ENCODE data around the gene LATS1. TPM values are rescaled to one million over a fixed set of nuclear protein-coding genes. Genes with fewer than 3 reads are reported as not detected.

LATS1 gene
- total and polyA plus RNA-seq, 2 of the 8 experiments (the other 6 are each of a cell fraction or from before 2014, with no cell fraction given): 8.9 to 21.7 TPM

DNA sequence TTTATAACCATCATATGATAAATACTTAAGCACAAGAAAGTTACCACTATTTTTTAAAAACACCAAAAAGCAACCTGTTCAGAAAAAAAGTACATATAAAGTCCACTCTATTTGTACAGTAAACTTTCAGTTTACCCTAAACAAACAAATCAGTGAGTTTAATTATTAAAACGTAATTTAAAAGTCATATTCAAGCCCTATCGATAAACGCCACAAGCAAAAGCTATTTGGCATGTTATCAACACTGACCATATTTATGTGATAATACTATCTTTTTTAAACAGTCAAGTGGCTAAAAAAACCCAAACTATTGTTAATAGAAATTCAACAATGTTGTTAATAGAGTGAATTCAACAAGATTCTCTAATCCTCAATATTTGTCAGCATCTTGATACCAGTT is 71.3 kb downstream of the LATS1 start:
- H3K4ac ChIP-seq (replicated peaks; ENCODE audit: insufficient read length, low read depth, low read length): no peak overlapping the region
- CTCF ChIA-PET (ENCODE audit: partially characterized antibody): no interaction called here
- TF ChIP-seq SIRT6 (IDR thresholded peaks at IDR 0.05; ENCODE audit: low read length) (no peak), FOSL1 (IDR thresholded peaks at IDR 0.05; ENCODE audit: insufficient read depth, low read depth, low read length) (no peak), GABPA (IDR thresholded peaks at IDR 0.05; ENCODE audit: borderline replicate concordance, insufficient read depth, low read length) (no peak), BACH1 (IDR thresholded peaks at IDR 0.05; ENCODE audit: low read length) (no peak), SP1 (IDR thresholded peaks at IDR 0.05; ENCODE audit: low read depth, low read length) (no peak), HDAC2 (IDR thresholded peaks at IDR 0.05; ENCODE audit: borderline replicate concordance in 1 of 2, low read depth in 2 of 2, low read length in 2 of 2) (no peak), CBX8 (IDR thresholded peaks at IDR 0.05; ENCODE audit: borderline replicate concordance, low read depth, low read length) (no peak), TAF7 (optimal IDR thresholded peaks at IDR 0.05; ENCODE audit: borderline replicate concordance, low read depth, low read length) (no peak), KDM1A (IDR thresholded peaks at IDR 0.05; ENCODE audit: borderline replicate concordance, low read length) (no peak), SIX5 (IDR thresholded peaks at IDR 0.05; ENCODE audit: low read depth, low read length) (no peak), GTF2F1 (IDR thresholded peaks at IDR 0.05; ENCODE audit: borderline replicate concordance, low read depth, low read length) (no peak), YY1 (IDR thresholded peaks at IDR 0.05; ENCODE audit: low read depth, low read length) (no peak)
- TF ChIP-seq, protein P1, sequence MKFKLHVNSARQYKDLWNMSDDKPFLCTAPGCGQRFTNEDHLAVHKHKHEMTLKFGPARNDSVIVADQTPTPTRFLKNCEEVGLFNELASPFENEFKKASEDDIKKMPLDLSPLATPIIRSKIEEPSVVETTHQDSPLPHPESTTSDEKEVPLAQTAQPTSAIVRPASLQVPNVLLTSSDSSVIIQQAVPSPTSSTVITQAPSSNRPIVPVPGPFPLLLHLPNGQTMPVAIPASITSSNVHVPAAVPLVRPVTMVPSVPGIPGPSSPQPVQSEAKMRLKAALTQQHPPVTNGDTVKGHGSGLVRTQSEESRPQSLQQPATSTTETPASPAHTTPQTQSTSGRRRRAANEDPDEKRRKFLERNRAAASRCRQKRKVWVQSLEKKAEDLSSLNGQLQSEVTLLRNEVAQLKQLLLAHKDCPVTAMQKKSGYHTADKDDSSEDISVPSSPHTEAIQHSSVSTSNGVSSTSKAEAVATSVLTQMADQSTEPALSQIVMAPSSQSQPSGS (IDR thresholded peaks at IDR 0.05; ENCODE audit: low read length): no peak

More for the DNA sequence above, 71.3 kb downstream of the LATS1 start:
- Histone ChIP-seq H3K56ac (replicated peaks; ENCODE audit: insufficient read length, low read depth, low read length) (no peak overlapping the region), H2BK120ac (replicated peaks; ENCODE audit: low read depth, low read length) (no peak overlapping the region), H3K14ac (ENCODE audit: insufficient read length) (no peak overlapping the region), H2BK5ac (ENCODE audit: low read depth, low read length) (no peak overlapping the region), H4K8ac (ENCODE audit: extremely low read depth, insufficient read depth, low read length) (no peak overlapping the region), H3K4me1 (replicated peaks in 1 of 4; ENCODE audit: control insufficient read depth in 3 of 4, insufficient read depth in 4 of 4, low read length in 3 of 4) (peaks cover 0 to 4% (median 3%) of the 10 kb centered on the region in 4 experiments; a peak in 4 of 7 replicates), H4K20me1 (replicated peaks in 1 of 2; ENCODE audit: control insufficient read depth in 1 of 2, insufficient read depth in 2 of 2, low read length in 2 of 2) (no peaks in the 10 kb centered on the region), H3K79me2 (ENCODE audit: control insufficient read depth in 1 of 2, insufficient read depth in 2 of 2, low read length in 2 of 2) (peaks cover 0 to 27% of the 10 kb centered on the region in 2 experiments; a peak in 3 of 4 replicates), H3K18ac (ENCODE audit: extremely low read depth, low read length) (no peak overlapping the region), H3K79me1 (ENCODE audit: low read depth, low read length) (peaks cover 2% of the 10 kb centered on the region; the same call in 1 of the 2 replicates), H3K4me3 (ENCODE audit: extremely low read depth in 1 of 4, insufficient read depth in 2 of 4, low read depth in 3 of 4, low read length in 4 of 4) (peak overlapping the region; percentile 61 to 93 (median 86); a peak in 7 of 8 replicates), H4K5ac (ENCODE audit: insufficient read length, low read depth, low read length) (no peak overlapping the region), H3K4me2 (ENCODE audit: insufficient read depth in 1 of 2, low read depth in 2 of 2, low read length in 2 of 2) (peak overlapping the region; percentile 64 to 85), H3K23ac (ENCODE audit: insufficient read length) (no peak overlapping the region), H2AFZ (ENCODE audit: low read length) (no peak overlapping the region), H2BK12ac (ENCODE audit: low read depth, low read length) (no peak overlapping the region), H3K9ac (replicated peaks in 1 of 4; ENCODE audit: extremely low read depth in 1 of 4, low read depth in 3 of 4, low read length in 3 of 4) (peak overlapping the region in 1 of 4 experiments; percentile 58; a peak in 1 of 7 replicates), H2BK15ac (ENCODE audit: low read length) (no peak overlapping the region), H3K36me3 (ENCODE audit: control insufficient read depth in 2 of 4, insufficient read depth in 4 of 4, low read length in 3 of 4) (no peaks in the 10 kb centered on the region), H3K27ac (ENCODE audit: low read depth, low read length) (no peak overlapping the region), H3K27me3 (replicated peaks in 1 of 4; ENCODE audit: control insufficient read depth in 3 of 4, extremely low read depth in 1 of 4, insufficient read depth in 3 of 4, low read length in 3 of 4) (no peaks in the 10 kb centered on the region), H2BK20ac (ENCODE audit: low read length) (no peak overlapping the region), H2AK5ac (ENCODE audit: low read depth, low read length) (no peak overlapping the region), H3K23me2 (ENCODE audit: low read depth, low read length) (peaks cover 2% of the 10 kb centered on the region; the same call in 1 of the 2 replicates), H3K9me3 (ENCODE audit: insufficient read depth in 2 of 2, low read depth in 1 of 2, low read length in 1 of 2) (no peaks in the 10 kb centered on the region), H4K91ac (replicated peaks; ENCODE audit: insufficient read length, low read length) (no peak overlapping the region)
- WGBS, 2 experiments (ENCODE audit: extremely low coverage in 1 of 2, insufficient coverage in 1 of 2, insufficient read length in 1 of 2, insufficient replicate concordance in 2 of 2, low coverage in 1 of 2, low lambda C conversion rate in 2 of 2, missing lambda C conversion rate in 1 of 2): 88% methylated on average over 3 of the region's 3 CpGs; no CpG with 5 or more reads in 1 of the 2 experiments
- POLR2A ChIA-PET (ENCODE audit: partially characterized antibody): interaction anchor here (0.7 to 1.5 kb wide), 2 partner anchors 22 to 81 kb away, joined by 4 read pairs; partner anchors contain the start of gene GINM1
- no peak for FAIRE-seq
- no peak for DNase-seq (ENCODE audit: low read depth in 1 of 2, low spot score in 2 of 2)

All from H1 (cell line).